HG03342 (cell line): ENCODE measurements around the gene PPP4R4.
"Not testable (repeated sequence)": the region's sequence is repeated elsewhere in the genome, so short reads cannot be mapped to it uniquely, and the experiment has no call there.

Source experiments
- ATAC-seq: cut with Tn5 transposase; IDR thresholded peaks from one replicate; pipeline ENCODE4 v1.9.1; 2021; ENCODE audit warnings: mild to moderate bottlenecking, moderate library complexity; ENCODE audit not compliant: unreplicated experiment

PPP4R4 gene

DNA sequence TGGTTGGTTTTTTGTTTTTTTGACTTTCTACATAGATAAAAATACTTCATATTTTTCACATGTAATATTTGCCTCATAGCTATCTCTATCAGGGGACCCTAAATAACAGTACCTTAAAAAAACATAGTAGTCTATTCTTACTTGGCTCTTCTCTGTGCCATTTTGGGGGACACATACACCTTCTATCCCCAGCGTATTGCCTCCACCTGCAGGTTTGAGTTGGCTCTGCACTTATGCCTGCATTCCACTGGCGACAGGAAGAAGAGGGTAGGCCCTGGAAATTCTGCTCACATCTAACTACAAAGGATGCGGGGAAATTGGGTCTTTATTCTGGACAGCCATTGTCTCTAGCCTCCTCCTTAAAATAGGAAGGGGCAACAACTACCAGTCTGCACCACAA, 30.9 kb upstream of the PPP4R4 start:
- no peak for ATAC-seq

DNA sequence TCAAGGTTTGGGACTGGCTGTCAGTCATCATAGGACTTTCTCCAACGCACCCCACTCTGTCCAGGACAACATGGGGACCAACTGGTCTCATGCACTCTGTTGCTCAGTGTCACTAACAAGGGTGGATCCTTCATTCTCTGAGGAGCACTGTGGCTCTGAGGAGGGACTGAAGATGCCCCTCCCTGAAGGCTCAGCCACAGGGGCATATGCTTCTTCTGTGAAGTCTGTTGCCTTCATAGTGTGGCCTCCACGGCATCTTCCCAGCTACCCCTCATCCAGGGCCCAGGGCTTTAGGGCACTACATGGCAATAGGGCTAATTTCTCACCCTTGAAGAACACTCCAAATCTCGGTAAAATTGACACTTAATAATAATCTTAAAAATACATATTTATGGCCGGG, 30.4 kb upstream of the PPP4R4 start:
- ATAC-seq: no peak

GRCh38 chr14:94144765-94145164, 29.4 kb upstream of the PPP4R4 start:
- no peak for ATAC-seq

DNA sequence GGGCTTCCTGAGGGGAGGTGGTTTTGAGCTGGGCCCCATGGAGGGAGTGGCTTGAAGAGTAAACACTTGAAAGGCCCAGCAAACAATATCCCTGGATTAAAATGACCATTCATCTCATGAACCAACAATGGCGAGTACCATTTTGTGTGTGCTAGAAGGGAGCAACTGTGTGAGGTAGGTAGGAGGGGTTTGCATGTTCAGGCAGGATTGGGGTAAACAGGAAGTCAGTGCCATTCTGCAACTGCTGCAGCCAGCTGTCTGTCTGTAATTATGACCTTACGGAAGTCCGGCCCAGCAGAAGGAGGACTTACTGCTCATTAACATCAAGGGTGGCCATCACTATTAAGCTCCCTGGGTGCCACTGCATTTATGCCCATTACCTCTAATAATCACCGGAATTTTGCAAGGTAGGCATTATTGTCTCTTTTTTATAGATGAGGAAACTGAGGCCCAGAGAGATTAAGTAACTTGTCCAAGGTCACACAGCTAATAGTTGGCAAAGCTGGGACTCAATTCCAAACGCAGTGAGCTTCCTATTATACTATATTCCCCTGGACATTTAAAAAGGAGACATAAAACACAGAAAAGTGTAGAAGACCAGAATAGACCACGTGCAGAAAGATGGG, 28.1 kb upstream of the PPP4R4 start:
- no peak for ATAC-seq

- ATAC-seq: no peak
These were observed 21.4 kb upstream of the PPP4R4 start for GRCh38 chr14:94152676-94153075.

GRCh38 chr14:94153750-94154342, 20.3 kb upstream of the PPP4R4 start:
- ATAC-seq: no peak

- not testable (repeated sequence) for ATAC-seq
These were observed 18.0 kb upstream of the PPP4R4 start for GRCh38 chr14:94156143-94156542.

DNA sequence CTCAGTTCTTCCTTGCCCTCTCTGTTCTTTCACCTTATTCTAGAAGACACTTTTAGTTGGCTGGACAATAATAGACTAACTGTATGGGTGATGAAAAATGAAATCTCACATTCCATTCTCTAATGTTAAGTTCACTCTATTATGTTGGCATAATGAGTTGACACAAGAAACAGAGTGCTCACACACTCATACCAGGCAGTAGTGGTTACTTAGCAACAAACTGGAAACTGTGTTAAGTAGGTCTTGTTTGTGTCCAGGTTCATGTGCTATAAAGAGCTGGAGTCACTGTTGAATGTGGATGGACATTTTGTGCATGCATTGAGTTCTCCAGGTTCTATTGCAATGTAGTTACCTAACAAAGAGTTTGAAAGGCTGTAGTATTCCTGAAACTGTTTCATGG, 16.9 kb upstream of the PPP4R4 start:
- no peak for ATAC-seq

GRCh38 chr14:94158239-94158883, 15.8 kb upstream of the PPP4R4 start:
- no peak for ATAC-seq

DNA sequence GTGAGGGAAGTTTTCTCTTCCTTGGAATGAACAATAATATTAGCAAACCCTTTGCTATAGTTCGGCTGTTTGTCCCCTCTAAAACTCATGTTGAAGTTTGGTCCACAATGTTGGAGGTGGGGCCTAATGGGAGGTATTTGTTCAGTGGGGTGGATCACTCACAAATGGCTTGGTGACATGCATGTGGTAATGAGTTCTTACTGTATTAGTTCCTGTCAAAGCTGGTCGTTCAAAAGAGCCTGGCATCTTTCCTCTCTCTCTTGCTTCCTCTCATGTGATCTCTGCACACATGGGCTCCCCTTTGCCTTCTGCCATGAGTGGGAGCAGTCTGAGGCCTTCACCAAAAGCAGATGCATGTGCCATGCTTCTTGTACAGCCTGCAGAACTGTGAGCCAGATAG, 13.1 kb upstream of the PPP4R4 start:
- no peak for ATAC-seq

GRCh38 chr14:94161981-94162380, 12.1 kb upstream of the PPP4R4 start:
- ATAC-seq: no peak

- no peak for ATAC-seq
These were observed 11.7 kb upstream of the PPP4R4 start for GRCh38 chr14:94162466-94162865.

- ATAC-seq: no peak
These were observed 10.3 kb upstream of the PPP4R4 start for GRCh38 chr14:94163796-94164195.

DNA sequence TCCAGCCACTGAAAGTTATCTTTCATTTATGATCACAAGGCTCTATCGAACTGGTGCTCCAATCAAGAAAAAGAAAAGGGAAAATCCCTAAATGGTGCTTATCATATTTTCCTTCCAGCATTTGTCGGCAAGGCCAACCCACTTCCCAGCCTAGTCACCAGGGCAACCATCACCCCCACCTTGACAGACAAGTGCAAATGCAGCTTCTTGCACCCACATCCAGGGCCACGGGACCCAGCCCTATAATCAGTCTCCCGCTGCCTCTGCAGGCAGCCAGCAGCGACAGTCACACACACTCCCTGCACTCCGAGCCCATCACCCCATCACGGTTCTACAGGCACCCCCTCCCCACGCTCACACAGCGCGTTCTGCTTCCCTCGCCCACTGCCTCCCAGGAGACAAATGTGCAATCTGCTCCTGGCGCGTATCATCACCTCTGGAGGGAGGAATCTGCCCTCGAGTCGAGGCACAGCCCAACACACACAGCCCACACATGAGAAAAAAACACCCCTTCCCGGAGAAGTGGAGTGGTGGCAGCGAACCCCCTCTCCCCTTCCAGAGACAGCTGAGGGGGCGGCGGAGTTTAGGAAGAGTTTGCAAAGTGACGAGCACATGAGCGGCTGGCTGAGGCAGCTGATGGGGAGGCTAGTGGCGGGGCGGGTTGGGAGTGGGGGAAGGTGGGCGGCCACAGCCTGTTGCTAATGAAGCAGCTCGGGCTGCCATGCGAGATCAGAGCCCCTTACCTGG, 9.3 kb upstream of the PPP4R4 start:
- ATAC-seq: no peak

- no peak for ATAC-seq
These were observed 8.4 kb upstream of the PPP4R4 start for GRCh38 chr14:94165744-94166143.

DNA sequence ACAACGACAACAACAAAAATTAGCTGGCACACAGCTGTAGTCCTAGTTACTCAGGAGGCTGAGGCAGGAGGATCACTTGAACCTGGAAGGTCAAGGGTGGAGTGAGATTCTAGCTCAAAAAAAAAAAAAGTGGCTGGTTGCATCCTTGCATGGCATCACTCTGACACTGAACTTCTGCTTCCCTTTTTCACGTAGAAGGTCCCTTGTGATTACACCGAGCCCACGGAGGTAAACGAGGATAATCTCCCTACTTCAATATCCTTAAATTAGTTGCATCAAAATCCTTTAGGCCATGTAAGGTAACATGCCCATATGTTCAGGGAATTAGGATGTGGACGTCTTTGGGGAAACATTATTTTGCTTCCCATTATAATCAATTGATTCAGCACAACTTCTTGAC, 4.0 kb upstream of the PPP4R4 start:
- ATAC-seq: no peak

DNA sequence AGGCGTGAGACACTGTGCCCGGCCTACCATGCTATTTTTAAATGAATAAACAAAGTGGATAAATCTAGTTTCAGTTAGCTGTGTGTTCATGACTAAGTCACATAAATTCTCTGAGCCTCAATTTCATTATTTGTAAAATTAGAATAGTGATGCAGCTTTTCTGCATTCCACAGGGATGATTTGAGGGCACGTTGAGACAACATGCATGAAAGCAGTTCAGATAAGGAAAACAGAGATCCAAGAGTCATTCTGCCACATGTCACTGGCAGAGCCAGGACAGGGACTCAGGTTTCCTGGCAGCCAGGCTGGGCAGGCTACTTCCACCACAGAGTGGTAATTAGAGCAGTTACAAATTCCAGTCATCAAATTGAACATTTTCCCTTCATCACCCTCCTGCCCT, 2.9 kb upstream of the PPP4R4 start:
- ATAC-seq: no peak

DNA sequence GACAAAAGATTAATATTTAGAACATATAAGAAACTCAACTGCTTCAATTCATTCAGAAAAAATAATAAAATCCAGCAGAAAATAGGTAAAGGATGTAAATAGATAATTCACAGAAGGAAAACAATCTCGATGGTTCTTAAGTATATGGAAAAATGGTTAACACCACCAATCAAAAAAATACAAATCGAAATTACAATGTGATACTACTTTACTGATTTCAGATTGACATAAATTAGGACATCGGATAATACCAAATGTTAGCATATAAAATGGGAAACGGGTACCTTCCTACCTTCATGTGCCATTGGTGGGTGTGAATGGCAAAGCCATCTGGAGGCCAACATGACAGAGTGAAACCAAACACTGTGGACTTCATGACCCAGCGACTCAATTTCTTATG, 1.6 kb upstream of the PPP4R4 start:
- ATAC-seq: no peak

DNA sequence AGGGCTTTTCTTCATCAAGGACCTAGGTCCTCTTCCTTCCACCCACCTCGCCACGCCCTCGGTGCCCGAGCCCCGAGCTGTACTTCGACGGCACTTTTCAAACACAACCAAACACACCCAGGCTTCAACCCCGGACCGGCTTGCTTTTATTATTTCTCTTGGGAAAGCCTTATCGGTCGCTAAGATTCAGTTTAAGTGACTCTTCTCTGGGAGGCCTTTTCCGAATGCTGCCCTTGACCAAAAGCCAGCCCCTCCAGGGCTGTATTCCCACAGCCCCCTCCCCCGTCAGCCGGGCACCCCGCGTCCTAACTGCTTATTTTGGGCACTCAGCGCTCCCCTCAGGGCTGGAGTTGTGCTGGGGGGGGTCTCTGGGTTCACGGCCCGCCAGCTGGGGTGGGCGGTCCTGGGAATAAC, 644 bp upstream of the PPP4R4 start:
- ATAC-seq: no peak

DNA sequence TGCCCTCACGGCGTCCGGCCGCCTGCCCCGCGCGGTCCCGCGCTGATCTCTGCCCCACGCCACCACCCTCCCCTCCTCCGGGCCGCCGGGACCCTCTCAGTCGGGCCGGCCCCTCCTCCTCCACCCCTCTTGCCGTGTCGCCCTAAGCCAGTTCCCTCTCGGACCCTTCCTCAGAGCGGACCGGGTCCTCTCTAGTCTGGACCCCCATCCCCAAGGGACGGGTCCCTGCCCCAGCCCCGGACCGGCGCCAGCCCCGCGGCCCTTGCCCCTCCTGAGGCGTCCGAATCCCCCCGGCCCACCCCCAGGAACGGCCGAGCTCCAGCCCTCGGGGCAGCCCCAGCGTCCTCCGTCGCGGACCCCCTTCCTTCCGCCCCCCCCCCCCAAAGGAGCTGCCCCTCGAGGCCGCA, 485 bp downstream of the PPP4R4 start:
- no peak for ATAC-seq

GRCh38 chr14:94175011-94175745, 1.1 kb downstream of the PPP4R4 start:
- ATAC-seq: no peak
